Measurements from ENCODE around the gene TMEM86B. TPM values are rescaled to one million over a fixed set of nuclear protein-coding genes. Genes with fewer than 3 reads are reported as not detected.

The TMEM86B gene
- total RNA-seq, 4 donors from 2014 or later, result 2.0 to 40.8 (median 4.4) TPM

- Histone ChIP-seq H3K36me3 (no peaks in the 10 kb centered on the region), H3K27ac (no peak overlapping the region), H3K4me1 (peaks cover 0 to under 1% (median under 1%) of the 10 kb centered on the region in 4 donors), H3K9me3 (no peaks in the 10 kb centered on the region), H3K4me3 (no peak overlapping the region), H3K27me3 (no peaks in the 10 kb centered on the region)
- TF ChIP-seq POLR2A (IDR thresholded peaks at IDR 0.05) (no peak), EP300 (IDR thresholded peaks at IDR 0.05; ENCODE audit: low read depth) (no peak), POLR2AphosphoS5 (IDR thresholded peaks at IDR 0.05) (no peak)
- TF ChIP-seq, protein P1, sequence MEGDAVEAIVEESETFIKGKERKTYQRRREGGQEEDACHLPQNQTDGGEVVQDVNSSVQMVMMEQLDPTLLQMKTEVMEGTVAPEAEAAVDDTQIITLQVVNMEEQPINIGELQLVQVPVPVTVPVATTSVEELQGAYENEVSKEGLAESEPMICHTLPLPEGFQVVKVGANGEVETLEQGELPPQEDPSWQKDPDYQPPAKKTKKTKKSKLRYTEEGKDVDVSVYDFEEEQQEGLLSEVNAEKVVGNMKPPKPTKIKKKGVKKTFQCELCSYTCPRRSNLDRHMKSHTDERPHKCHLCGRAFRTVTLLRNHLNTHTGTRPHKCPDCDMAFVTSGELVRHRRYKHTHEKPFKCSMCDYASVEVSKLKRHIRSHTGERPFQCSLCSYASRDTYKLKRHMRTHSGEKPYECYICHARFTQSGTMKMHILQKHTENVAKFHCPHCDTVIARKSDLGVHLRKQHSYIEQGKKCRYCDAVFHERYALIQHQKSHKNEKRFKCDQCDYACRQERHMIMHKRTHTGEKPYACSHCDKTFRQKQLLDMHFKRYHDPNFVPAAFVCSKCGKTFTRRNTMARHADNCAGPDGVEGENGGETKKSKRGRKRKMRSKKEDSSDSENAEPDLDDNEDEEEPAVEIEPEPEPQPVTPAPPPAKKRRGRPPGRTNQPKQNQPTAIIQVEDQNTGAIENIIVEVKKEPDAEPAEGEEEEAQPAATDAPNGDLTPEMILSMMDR (IDR thresholded peaks at IDR 0.05), result no peak
- DNase-seq, result no peak
- in situ Hi-C loops (cut with MboI; ENCODE audit: low pct_ligation_motif_present in 1 of 4, low pct_unique_long_range_greater_than_20kb in 1 of 4, low sequenced_read_pairs in 3 of 4) (no loop called here), intact Hi-C loops (cut with DNase I; ENCODE audit: low total_unique reads) (no loop called here)
- 20 to 94% methylated on average over 1 to 16 of the region's 16 CpGs for WGBS, 2 donors (ENCODE audit: low coverage in 1 of 2)
Observed at GRCh38 chr19:55265173-55265572, 36.6 kb upstream of the TMEM86B start.

DNA sequence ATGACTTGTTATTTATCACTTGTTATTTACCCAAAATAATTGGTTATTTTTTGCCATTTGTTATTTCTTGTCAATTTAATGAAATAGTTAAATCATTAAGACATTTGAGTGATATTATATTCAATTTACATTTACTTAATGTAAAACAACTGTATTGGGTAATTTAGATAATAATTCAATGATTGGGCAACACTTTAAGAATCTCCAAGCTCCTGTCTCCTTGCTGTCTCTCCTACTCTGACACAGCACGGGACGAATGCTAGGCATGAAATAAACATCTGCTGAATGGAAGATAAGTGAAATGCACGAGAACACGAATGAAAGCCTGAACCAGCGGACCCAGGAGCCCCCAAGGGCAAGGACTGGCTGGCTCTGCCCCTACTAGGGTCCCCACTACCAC, 36.0 kb upstream of the TMEM86B start:
- H3K27me3 ChIP-seq, result no peaks in the 10 kb centered on the region
- in situ Hi-C loops (cut with MboI; ENCODE audit: low pct_ligation_motif_present in 1 of 4, low pct_unique_long_range_greater_than_20kb in 1 of 4, low sequenced_read_pairs in 3 of 4), result no loop called here
- no peaks in the 10 kb centered on the region for H3K36me3 ChIP-seq
- H3K4me3 ChIP-seq, result no peak overlapping the region
- 74 to 91% methylated on average over 3 to 5 of the region's 5 CpGs for WGBS, 2 donors (ENCODE audit: low coverage in 1 of 2)
- no peaks in the 10 kb centered on the region for H3K9me3 ChIP-seq
- intact Hi-C loops (cut with DNase I; ENCODE audit: low total_unique reads), result no loop called here
- no peak for DNase-seq
- TF ChIP-seq EP300 (IDR thresholded peaks at IDR 0.05; ENCODE audit: low read depth), result no peak
- H3K27ac ChIP-seq, result no peak overlapping the region
- H3K4me1 ChIP-seq, result peaks cover 6 to 7% (median 6%) of the 10 kb centered on the region in 4 donors

- WGBS, 2 donors (ENCODE audit: low coverage in 1 of 2), result 87 to 94% methylated on average over 3 to 9 of the region's 9 CpGs
Observed at GRCh38 chr19:55262359-55262758, 33.8 kb upstream of the TMEM86B start.

GRCh38 chr19:55261671-55262126, 33.1 kb upstream of the TMEM86B start:
- Histone ChIP-seq H3K9me3 (no peaks in the 10 kb centered on the region), H3K27me3 (no peaks in the 10 kb centered on the region), H3K4me3 (no peak overlapping the region), H3K4me1 (peaks cover 14 to 20% (median 19%) of the 10 kb centered on the region in 4 donors), H3K27ac (no peak overlapping the region), H3K36me3 (no peaks in the 10 kb centered on the region)
- TF ChIP-seq POLR2A (IDR thresholded peaks at IDR 0.05) (no peak), EP300 (IDR thresholded peaks at IDR 0.05; ENCODE audit: low read depth) (no peak), POLR2AphosphoS5 (IDR thresholded peaks at IDR 0.05) (no peak)
- TF ChIP-seq, protein P1 (IDR thresholded peaks at IDR 0.05), result no peak
- intact Hi-C loops (cut with DNase I; ENCODE audit: low total_unique reads), result no loop called here
- WGBS, 2 donors (ENCODE audit: low coverage in 1 of 2), result 96 to 100% methylated on average over 4 to 12 of the region's 13 CpGs
- in situ Hi-C loops (cut with MboI; ENCODE audit: low pct_ligation_motif_present in 1 of 4, low pct_unique_long_range_greater_than_20kb in 1 of 4, low sequenced_read_pairs in 3 of 4), result no loop called here
- DNase-seq, result no peak

More at GRCh38 chr19:55262359-55262758, 33.8 kb upstream of the TMEM86B start:
- Histone ChIP-seq H3K9me3 (no peaks in the 10 kb centered on the region), H3K4me1 (peaks cover 7 to 14% (median 12%) of the 10 kb centered on the region in 4 donors), H3K27me3 (no peaks in the 10 kb centered on the region), H3K36me3 (no peaks in the 10 kb centered on the region), H3K27ac (no peak overlapping the region), H3K4me3 (no peak overlapping the region)
- intact Hi-C loops (cut with DNase I; ENCODE audit: low total_unique reads) (no loop called here), in situ Hi-C loops (cut with MboI; ENCODE audit: low pct_ligation_motif_present in 1 of 4, low pct_unique_long_range_greater_than_20kb in 1 of 4, low sequenced_read_pairs in 3 of 4) (no loop called here)
- DNase-seq, result no peak
- TF ChIP-seq POLR2A (IDR thresholded peaks at IDR 0.05), result no peak
- no peak for TF ChIP-seq EP300 (IDR thresholded peaks at IDR 0.05; ENCODE audit: low read depth)
- no peak for TF ChIP-seq POLR2AphosphoS5 (IDR thresholded peaks at IDR 0.05)
- TF ChIP-seq, protein P1 (IDR thresholded peaks at IDR 0.05), result no peak

Measured in transverse colon (tissue), 4 donors.